Measurements from ENCODE around the gene GCLC.

GCLC gene

GRCh38 chr6:53524455-53524815, 20.5 kb downstream of the GCLC start:
- no peak for DNase-seq (ENCODE audit: low read depth in 2 of 2)

GRCh38 chr6:53523511-53524454, 21.1 kb downstream of the GCLC start:
- DNase-seq (ENCODE audit: low read depth in 2 of 2), result no peak

- no peak for DNase-seq (ENCODE audit: low read depth in 2 of 2)
Observed at GRCh38 chr6:53520320-53520928, 24.5 kb downstream of the GCLC start.

GRCh38 chr6:53518862-53519261, 26.0 kb downstream of the GCLC start:
- no peak for DNase-seq (ENCODE audit: low read depth in 2 of 2)

- DNase-seq (ENCODE audit: low read depth in 2 of 2), result no peak
Observed at GRCh38 chr6:53517021-53517420, 27.9 kb downstream of the GCLC start.

- no peak for DNase-seq (ENCODE audit: low read depth in 2 of 2)
Observed at GRCh38 chr6:53514677-53515076, 30.2 kb downstream of the GCLC start.

GRCh38 chr6:53513519-53513966, 31.4 kb downstream of the GCLC start:
- no peak for DNase-seq (ENCODE audit: low read depth in 2 of 2)

- no peak for DNase-seq (ENCODE audit: low read depth in 2 of 2)
Observed at GRCh38 chr6:53513056-53513455, 31.8 kb downstream of the GCLC start.

GRCh38 chr6:53512626-53513025, 32.3 kb downstream of the GCLC start:
- no peak for DNase-seq (ENCODE audit: low read depth in 2 of 2)

- no peak for DNase-seq (ENCODE audit: low read depth in 2 of 2)
Observed at GRCh38 chr6:53510746-53511145, 34.2 kb downstream of the GCLC start.

- no peak for DNase-seq (ENCODE audit: low read depth in 2 of 2)
Observed at GRCh38 chr6:53506872-53507271, 38.0 kb downstream of the GCLC start.

GRCh38 chr6:53504512-53504911, 40.4 kb downstream of the GCLC start:
- DNase-seq (ENCODE audit: low read depth in 2 of 2), result no peak

GRCh38 chr6:53503060-53503459, 41.8 kb downstream of the GCLC start:
- no peak for DNase-seq (ENCODE audit: low read depth in 2 of 2)

- no peak for DNase-seq (ENCODE audit: low read depth in 2 of 2)
Observed at GRCh38 chr6:53501432-53501831, 43.5 kb downstream of the GCLC start.

GRCh38 chr6:53500095-53500494, 44.8 kb downstream of the GCLC start:
- DNase-seq (ENCODE audit: low read depth in 2 of 2), result no peak

- no peak for DNase-seq (ENCODE audit: low read depth in 2 of 2)
Observed at GRCh38 chr6:53499094-53499493, 45.8 kb downstream of the GCLC start.

GRCh38 chr6:53498649-53499048, 46.3 kb downstream of the GCLC start:
- no peak for DNase-seq (ENCODE audit: low read depth in 2 of 2)

- DNase-seq (ENCODE audit: low read depth in 2 of 2), result no peak
Observed at GRCh38 chr6:53497905-53498304, 47.0 kb downstream of the GCLC start.

GRCh38 chr6:53496797-53497375, 48.0 kb downstream of the GCLC start:
- no peak for DNase-seq (ENCODE audit: low read depth in 2 of 2)

GRCh38 chr6:53495506-53496499, 49.1 kb downstream of the GCLC start:
- no peak for DNase-seq (ENCODE audit: low read depth in 2 of 2)

GRCh38 chr6:53494076-53494475, 50.8 kb downstream of the GCLC start:
- DNase-seq (ENCODE audit: low read depth in 2 of 2), result no peak

GRCh38 chr6:53493635-53494025, 51.3 kb downstream of the GCLC start:
- DNase-seq (ENCODE audit: low read depth in 2 of 2), result no peak

Data from stimulated activated CD4-positive, alpha-beta T cell treated with anti-CD3 and anti-CD28 coated beads, Interleukin-12 subunit alpha, Interleukin-12 subunit beta, amount 100 ng/mL, for 24 hours (primary cell).